Activated CD4-positive, alpha-beta T cell treated with anti-CD3 and anti-CD28 coated beads, Interleukin-2, amount 10 ng/mL, durations not matched to agents 7 days and 5 days (primary cell): ENCODE measurements around the gene TMUB1. TPM values are rescaled to one million over a fixed set of nuclear protein-coding genes. Genes with fewer than 3 reads are reported as not detected.
"Not testable (repeated sequence)": the region's sequence is repeated elsewhere in the genome, so short reads cannot be mapped to it uniquely, and the experiment has no call there.

ENCODE experiments used
- CTCF ChIA-PET: fragments of 350-600 bp; sonication (Branson Sonifier 250); formaldehyde crosslinking; loops from one replicate; lab custom pipeline; 2021; ENCODE audit warnings: antibody characterized with exemption; lab: Charles Lee
- POLR2A ChIA-PET: fragments of 350-600 bp; sonication (Branson Sonifier 250); formaldehyde crosslinking; loops from one replicate; lab custom pipeline; 2021; ENCODE audit warnings: antibody characterized with exemption; lab: Charles Lee
- DNase-seq: peaks from one replicate; pipeline ENCODE4 v3.0.0-alpha.2; 2020
- H3K27ac Mint-ChIP-seq: one replicate; pipeline ENCODE4 v1.8.0; 2021; ENCODE audit warnings: mild to moderate bottlenecking, moderate library complexity, mixed read lengths
- H3K27me3 Mint-ChIP-seq: one replicate; pipeline ENCODE4 v1.8.0; 2021; ENCODE audit warnings: mixed read lengths
- H3K36me3 Mint-ChIP-seq: one replicate; pipeline ENCODE4 v1.8.0; 2021; ENCODE audit warnings: low read depth, mixed read lengths
- H3K4me1 Mint-ChIP-seq: one replicate; pipeline ENCODE4 v1.8.0; 2021; ENCODE audit warnings: mixed read lengths
- H3K4me3 Mint-ChIP-seq: one replicate; pipeline ENCODE4 v1.8.0; 2021; ENCODE audit warnings: mild to moderate bottlenecking, moderate library complexity, mixed read lengths
- H3K9me3 Mint-ChIP-seq: one replicate; pipeline ENCODE4 v1.8.0; 2021; ENCODE audit warnings: mixed read lengths
- total RNA-seq, 2 experiments: library from RNA; stranded (reverse); gene quantifications; one replicate each; pipeline ENCODE4 v1.2.3, GENCODE V29; 2021

TMUB1 gene
- total RNA-seq, 2 experiments from 2014 or later = 73.7 to 77.1 TPM

DNA sequence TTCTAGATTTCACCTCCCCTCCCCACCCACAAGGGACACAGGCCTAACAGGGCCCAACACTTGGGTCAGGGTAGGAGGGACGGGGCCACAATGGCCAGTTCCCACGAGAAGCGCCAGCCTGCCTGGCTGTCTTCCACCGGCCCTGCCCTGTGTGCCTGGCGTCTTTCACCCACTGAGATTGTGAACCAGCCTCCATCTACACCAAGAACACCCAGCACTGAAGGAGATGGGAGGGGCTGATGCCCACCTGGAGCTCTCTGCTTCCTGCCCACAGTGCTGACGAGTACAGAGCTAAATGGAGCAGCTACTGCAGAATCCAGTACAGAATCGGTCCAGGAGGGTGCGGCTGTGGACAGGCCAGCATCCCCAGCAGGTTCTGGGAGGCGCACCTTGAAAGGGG lies 37.3 kb downstream of the TMUB1 start:
- Mint-ChIP-seq H3K27ac (no peak overlapping the region), H3K4me1 (peaks cover 5% of the 10 kb centered on the region), H3K27me3 (peaks cover 8% of the 10 kb centered on the region), H3K9me3 (no peaks in the 10 kb centered on the region), H3K4me3 (no peak overlapping the region), H3K36me3 (peaks cover 4% of the 10 kb centered on the region)
- ChIA-PET CTCF (no interaction called here), POLR2A (interaction anchor here (0.6 kb wide), 1 partner anchor 1679 kb away, joined by 4 read pairs; no protein-coding TSS in a partner anchor)
- DNase-seq = no peak

DNA sequence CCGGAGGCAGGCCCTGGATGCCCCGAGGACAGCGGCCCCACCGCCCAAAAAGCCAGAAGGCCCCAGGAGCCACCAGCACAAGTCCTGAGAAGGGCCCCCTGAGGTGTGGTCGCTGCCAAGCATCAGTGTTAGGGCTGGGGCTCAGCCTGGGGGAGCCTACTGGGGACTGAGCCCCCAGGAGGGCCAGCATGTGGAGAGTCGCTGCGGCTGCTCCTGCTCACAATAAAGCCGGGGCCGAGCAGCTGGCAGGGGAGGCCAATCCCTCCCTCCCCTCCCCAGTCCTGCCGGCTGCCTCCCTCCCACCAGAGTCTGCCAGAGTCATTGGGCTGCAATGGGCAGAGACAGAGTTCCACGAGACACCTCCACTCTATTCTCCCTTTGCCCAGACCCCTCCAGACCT lies 38.0 kb downstream of the TMUB1 start:
- peaks cover 4% of the 10 kb centered on the region for H3K27me3 Mint-ChIP-seq
- CTCF ChIA-PET = interaction anchor here (1.2 kb wide), 1 partner anchor 19 kb away, joined by 3 read pairs; no protein-coding TSS in a partner anchor
- peaks cover 5% of the 10 kb centered on the region for H3K4me1 Mint-ChIP-seq
- H3K4me3 Mint-ChIP-seq = no peak overlapping the region
- POLR2A ChIA-PET = no interaction called here
- H3K9me3 Mint-ChIP-seq = no peaks in the 10 kb centered on the region
- DNase-seq = no peak
- no peak overlapping the region for H3K27ac Mint-ChIP-seq
- H3K36me3 Mint-ChIP-seq = peaks cover 4% of the 10 kb centered on the region

DNA sequence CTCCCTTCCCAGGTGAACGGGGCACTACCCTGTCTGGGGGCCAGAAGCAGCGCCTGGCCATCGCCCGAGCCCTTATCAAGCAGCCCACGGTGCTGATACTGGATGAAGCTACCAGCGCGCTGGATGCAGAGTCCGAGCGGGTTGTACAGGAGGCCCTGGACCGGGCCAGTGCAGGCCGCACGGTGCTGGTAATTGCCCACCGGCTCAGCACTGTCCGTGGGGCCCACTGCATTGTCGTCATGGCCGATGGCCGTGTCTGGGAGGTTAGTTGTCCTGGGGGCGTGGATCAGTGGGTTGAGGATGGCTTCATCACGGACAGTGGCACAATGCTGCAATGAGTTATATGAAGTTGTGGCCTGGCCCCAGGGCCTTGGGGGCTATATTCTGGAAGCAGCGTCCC lies 39.3 kb downstream of the TMUB1 start:
- CTCF ChIA-PET = no interaction called here
- H3K4me3 Mint-ChIP-seq = no peak overlapping the region
- H3K4me1 Mint-ChIP-seq = peaks cover 10% of the 10 kb centered on the region
- POLR2A ChIA-PET = no interaction called here
- H3K36me3 Mint-ChIP-seq = peaks cover 4% of the 10 kb centered on the region
- no peaks in the 10 kb centered on the region for H3K27me3 Mint-ChIP-seq
- no peak for DNase-seq
- H3K9me3 Mint-ChIP-seq = no peaks in the 10 kb centered on the region
- no peak overlapping the region for H3K27ac Mint-ChIP-seq

DNA sequence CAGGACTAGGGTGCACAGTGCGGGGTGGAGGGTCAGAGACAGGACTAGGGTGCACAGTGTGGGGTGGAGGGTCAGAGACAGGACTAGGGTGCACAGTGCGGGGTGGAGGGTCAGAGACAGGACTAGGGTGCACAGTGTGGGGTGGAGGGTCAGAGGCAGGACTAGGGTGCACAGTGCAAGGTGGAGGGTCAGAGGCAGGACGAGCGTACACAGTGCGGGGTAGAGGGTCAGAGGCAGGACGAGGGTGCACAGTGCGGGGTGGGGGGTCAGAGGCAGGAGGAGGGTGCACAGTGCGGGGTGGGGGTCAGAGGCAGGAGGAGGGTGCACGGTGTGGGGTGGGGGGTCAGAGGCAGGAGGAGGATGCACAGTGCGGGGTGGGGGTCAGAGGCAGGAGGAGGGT lies 39.8 kb downstream of the TMUB1 start:
- H3K9me3 Mint-ChIP-seq, H3K36me3 Mint-ChIP-seq, DNase-seq, CTCF ChIA-PET, H3K4me3 Mint-ChIP-seq, H3K27ac Mint-ChIP-seq, POLR2A ChIA-PET, H3K27me3 Mint-ChIP-seq: not testable (repeated sequence)
- H3K4me1 Mint-ChIP-seq = peaks cover 15% of the 10 kb centered on the region

DNA sequence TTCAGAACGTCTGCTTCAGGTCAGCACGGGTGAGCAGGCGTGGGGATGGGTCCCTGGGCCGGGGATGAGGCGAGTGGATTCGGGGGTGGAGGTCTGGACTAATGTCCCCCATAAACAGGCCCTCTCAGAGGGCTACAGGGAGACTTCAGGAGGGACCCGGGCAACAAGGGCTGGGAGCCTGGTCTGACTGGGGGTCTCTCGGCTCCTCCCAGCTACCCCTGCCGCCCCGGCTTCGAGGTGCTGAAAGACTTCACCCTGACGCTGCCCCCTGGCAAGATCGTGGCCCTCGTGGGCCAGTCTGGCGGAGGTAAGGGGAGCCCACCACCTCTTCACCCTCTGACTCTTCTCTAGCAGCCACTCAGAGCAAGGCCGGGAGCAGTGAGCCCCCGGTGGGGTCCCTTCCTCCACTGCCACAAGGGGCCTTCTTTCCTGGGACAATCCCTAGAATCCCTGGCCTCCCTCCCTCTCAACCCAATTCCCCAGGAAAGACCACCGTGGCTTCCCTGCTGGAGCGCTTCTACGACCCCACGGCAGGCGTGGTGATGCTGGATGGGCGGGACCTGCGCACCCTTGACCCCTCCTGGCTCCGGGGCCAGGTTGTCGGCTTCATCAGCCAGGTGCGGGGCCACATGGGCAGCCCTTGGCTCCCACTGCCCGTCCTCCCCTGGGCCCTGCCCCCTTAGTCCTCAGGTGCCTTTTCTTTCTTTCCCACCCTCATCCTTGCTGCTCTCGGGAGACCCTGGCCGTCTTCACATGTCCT lies 42.5 kb downstream of the TMUB1 start:
- CTCF ChIA-PET = interaction anchor here (1.7 to 2.8 kb wide), 4 partner anchors 10 to 32 kb away, joined by 4 to 9 read pairs (median 6); no protein-coding TSS in a partner anchor

DNA sequence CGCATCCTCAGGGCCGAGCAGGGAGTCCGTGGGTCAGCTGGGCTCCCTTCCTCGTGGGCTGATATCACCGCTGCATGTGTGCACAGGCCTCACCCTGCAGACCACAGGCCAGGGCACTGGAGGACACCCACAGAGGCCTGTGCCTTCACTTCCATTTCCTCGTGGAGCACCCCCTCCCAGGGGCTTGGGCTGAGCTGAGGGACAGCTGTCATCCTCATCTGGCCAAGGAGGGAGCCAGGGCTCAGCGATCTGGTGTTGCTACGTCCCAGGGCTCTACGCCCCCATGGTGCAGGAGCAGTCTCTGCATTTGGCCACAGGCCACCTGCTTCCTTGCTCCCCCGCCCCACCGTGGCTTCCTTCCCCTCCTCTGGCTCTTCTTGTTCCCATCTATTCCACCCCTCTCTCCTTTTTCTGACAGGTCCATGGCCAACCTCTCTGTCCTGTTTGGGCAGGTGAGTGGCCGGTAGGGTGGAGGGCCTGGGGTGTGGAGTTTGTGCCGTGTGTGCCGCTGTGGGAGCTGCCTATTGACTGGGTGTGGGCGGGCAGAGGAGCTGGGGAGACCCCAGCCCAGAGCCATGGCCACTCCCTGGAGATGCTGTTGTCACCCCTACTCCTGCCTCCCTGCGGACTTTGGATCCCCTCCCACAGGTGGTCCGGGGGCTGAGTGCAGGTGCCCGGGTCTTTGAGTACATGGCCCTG lies 43.3 kb downstream of the TMUB1 start:
- no peak overlapping the region for H3K27ac Mint-ChIP-seq
- POLR2A ChIA-PET = no interaction called here
- no peaks in the 10 kb centered on the region for H3K27me3 Mint-ChIP-seq
- H3K9me3 Mint-ChIP-seq = no peaks in the 10 kb centered on the region
- no peak for DNase-seq
- peaks cover 13% of the 10 kb centered on the region for H3K4me1 Mint-ChIP-seq
- CTCF ChIA-PET = interaction anchor here (1.0 to 2.8 kb wide), 4 partner anchors 9 to 31 kb away, joined by 3 to 9 read pairs (median 6); no protein-coding TSS in a partner anchor
- no peak overlapping the region for H3K4me3 Mint-ChIP-seq
- peaks cover 2% of the 10 kb centered on the region for H3K36me3 Mint-ChIP-seq

More for the DNA sequence above, 42.5 kb downstream of the TMUB1 start:
- DNase-seq = no peak
- POLR2A ChIA-PET = no interaction called here
- no peak overlapping the region for H3K4me3 Mint-ChIP-seq
- no peaks in the 10 kb centered on the region for H3K9me3 Mint-ChIP-seq
- peaks cover 5% of the 10 kb centered on the region for H3K36me3 Mint-ChIP-seq
- peaks cover 13% of the 10 kb centered on the region for H3K4me1 Mint-ChIP-seq
- H3K27me3 Mint-ChIP-seq = no peaks in the 10 kb centered on the region
- H3K27ac Mint-ChIP-seq = no peak overlapping the region

DNA sequence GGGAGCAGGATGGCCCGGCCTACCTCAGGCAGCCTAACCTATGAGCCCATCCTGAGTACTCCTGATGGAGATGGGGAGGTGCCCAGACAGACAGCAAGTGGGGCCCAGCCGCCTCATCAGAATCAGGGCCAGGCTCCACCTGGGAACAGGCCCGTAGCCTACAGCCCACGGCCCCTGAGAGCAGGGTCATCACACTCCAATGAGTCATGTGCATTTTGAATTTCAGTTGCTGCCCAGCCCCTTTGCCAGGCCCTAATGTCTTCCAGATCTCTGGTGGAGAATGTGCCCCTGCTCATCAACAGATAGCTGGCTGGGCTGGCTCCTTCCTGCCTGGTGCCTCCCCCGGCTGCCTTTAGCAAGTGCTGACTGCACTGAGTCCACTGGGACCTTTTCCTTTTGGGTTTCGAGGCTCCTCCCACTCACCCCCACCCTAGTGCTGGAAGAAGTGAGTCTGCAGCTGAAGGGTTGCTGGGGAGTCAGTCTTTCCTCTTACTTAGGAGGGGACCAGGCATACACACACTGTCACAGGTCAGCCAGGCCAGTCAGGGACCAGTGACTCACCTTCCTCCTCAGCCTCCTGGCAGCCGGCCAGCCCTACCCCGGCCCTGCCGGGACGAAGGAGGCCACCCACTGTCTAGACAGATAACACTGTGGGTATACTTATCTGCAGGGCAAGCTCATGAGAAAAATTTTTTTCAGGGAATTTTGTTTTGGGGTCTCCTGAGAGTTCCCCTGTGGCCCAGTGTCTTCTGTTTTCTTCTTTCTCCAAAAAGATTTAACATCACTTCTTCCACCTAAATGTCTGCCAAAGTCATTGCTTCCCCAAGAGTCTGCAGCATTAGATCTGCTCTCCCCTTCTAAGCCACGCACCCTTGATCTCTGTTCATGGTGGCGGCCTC lies 44.1 kb downstream of the TMUB1 start:
- POLR2A ChIA-PET = no interaction called here
- Mint-ChIP-seq H3K36me3 (peaks cover 2% of the 10 kb centered on the region), H3K27ac (peak overlapping the region; percentile 69), H3K27me3 (no peaks in the 10 kb centered on the region), H3K4me3 (no peak overlapping the region), H3K4me1 (peaks cover 13% of the 10 kb centered on the region), H3K9me3 (no peaks in the 10 kb centered on the region)
- peak; percentile 18 for DNase-seq
- CTCF ChIA-PET = interaction anchor here (1.0 to 2.8 kb wide), 4 partner anchors 8 to 30 kb away, joined by 3 to 9 read pairs (median 6); no protein-coding TSS in a partner anchor

DNA sequence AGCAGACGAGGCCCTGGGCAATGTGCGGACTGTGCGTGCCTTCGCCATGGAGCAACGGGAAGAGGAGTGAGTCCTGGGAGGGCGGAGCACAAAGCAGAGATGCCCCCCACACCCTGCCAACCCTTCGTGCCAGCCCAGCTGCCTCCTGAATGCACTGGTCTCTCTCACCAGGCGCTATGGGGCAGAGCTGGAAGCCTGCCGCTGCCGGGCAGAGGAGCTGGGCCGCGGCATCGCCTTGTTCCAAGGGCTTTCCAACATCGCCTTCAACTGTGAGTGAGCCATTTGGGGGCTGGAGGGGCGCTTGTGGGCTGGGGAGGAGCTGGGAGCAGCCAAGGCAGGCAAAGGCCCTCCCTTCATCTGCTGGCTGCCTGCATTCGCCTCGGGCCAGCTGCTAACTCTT lies 47.4 kb downstream of the TMUB1 start:
- Mint-ChIP-seq H3K27me3 (no peaks in the 10 kb centered on the region), H3K4me3 (no peak overlapping the region), H3K4me1 (peaks cover 13% of the 10 kb centered on the region), H3K9me3 (no peaks in the 10 kb centered on the region), H3K36me3 (peaks cover 2% of the 10 kb centered on the region), H3K27ac (no peak overlapping the region)
- ChIA-PET CTCF (interaction anchor here (0.6 to 1.2 kb wide), 2 partner anchors 26 to 376 kb away, joined by 4 read pairs; no protein-coding TSS in a partner anchor), POLR2A (no interaction called here)
- no peak for DNase-seq

DNA sequence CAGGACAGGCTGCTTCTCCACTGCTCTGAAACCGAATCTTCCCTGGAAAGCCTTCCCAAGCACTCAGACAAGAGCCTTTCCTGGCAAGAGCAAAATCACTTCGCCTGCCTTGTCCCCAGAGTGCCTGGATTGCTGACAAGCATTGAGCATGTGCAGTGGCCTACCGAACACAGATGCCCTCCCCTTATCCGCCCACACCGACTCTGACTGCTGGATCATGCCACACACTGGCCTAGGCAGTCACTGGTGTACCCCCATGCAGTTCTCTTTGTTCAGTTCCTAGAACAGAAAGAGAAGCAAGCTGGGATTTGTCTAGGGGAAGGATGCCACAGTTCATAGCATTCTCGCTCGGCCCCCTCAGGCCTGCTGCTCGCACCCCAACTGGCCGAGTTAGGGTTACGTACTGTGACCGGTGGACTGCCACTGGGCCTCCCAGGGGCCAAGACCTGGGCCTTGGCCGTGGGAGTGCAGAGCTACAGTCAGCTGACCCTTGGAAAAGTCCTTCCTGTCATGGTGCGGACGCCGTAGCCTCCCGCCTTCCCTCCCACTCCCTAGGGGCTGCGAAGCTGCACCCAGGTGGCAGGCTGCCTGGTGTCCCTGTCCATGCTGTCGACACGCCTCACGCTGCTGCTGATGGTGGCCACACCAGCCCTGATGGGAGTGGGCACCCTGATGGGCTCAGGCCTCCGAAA lies 48.1 kb downstream of the TMUB1 start:
- Mint-ChIP-seq H3K9me3 (no peaks in the 10 kb centered on the region), H3K27me3 (no peaks in the 10 kb centered on the region), H3K27ac (no peak overlapping the region), H3K4me1 (peaks cover 13% of the 10 kb centered on the region), H3K36me3 (peaks cover 2% of the 10 kb centered on the region), H3K4me3 (no peak overlapping the region)
- CTCF ChIA-PET = interaction anchor here (0.6 to 1.2 kb wide), 3 partner anchors 26 to 684 kb away, joined by 4 to 5 read pairs (median 4); no protein-coding TSS in a partner anchor
- DNase-seq = no peak
- POLR2A ChIA-PET = no interaction called here

DNA sequence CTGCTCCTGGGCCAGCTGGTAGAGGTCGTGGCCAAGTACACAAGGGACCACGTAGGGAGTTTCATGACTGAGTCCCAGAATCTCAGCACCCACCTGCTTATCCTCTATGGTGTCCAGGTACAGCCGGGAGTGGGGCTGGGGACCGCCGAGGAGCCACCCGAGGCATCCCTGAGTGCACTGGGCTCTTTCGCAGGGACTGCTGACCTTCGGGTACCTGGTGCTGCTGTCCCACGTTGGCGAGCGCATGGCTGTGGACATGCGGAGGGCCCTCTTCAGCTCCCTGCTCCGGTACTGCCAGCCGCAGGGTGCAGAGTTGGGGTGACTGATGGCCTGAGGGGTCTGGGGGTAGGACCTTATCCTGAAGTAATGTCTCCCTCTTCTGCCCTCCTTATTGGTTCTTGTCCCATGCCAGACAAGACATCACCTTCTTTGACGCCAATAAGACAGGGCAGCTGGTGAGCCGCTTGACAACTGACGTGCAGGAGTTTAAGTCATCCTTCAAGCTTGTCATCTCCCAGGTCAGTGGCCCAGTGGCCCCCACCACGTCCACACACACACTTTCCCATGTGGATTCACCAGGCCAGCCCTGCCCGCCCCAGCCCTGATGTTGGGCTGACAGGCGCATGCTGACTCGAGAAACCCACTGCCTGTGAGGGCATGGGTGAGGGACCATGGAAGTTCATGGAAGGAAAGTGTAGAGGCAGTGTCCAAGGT lies 48.8 kb downstream of the TMUB1 start:
- H3K4me3 Mint-ChIP-seq = no peak overlapping the region
- no peak for DNase-seq
- POLR2A ChIA-PET = no interaction called here
- CTCF ChIA-PET = interaction anchor here (0.6 to 3.6 kb wide), 3 partner anchors 11 to 684 kb away, joined by 3 to 20 read pairs (median 5); partner anchors contain the start of gene ATG9B
- H3K27me3 Mint-ChIP-seq = no peaks in the 10 kb centered on the region
- no peak overlapping the region for H3K27ac Mint-ChIP-seq
- H3K36me3 Mint-ChIP-seq = peaks cover 2% of the 10 kb centered on the region
- peaks cover 13% of the 10 kb centered on the region for H3K4me1 Mint-ChIP-seq
- no peaks in the 10 kb centered on the region for H3K9me3 Mint-ChIP-seq

DNA sequence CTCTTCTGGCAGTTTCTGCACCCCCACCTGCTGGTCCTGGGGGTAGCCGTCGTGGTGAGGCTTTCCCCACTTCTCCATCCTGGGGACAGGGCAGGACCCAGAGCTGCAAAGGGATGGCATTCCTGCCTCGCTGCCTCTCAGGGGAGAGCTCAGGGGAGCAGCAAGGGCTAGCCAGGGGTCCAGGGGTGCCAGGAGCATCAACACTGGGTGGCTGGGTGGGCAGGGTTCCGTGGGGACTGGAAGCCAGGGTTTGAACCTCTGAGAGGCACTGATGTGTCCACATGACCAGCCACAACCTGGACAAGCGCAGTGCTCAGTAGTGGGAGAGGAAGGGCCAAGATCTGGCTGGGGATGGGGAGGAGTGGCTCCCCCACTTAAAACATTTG lies 49.4 kb downstream of the TMUB1 start:
- CTCF ChIA-PET = interaction anchor here (1.5 to 3.6 kb wide), 2 partner anchors 10 to 15 kb away, joined by 3 to 20 read pairs; partner anchors contain the start of gene ATG9B
- Mint-ChIP-seq H3K9me3 (no peaks in the 10 kb centered on the region), H3K36me3 (peaks cover 2% of the 10 kb centered on the region), H3K27ac (no peak overlapping the region), H3K4me1 (peaks cover 12% of the 10 kb centered on the region), H3K4me3 (no peak overlapping the region), H3K27me3 (no peaks in the 10 kb centered on the region)
- no peak for DNase-seq
- POLR2A ChIA-PET = no interaction called here
